AG09319 (cell line): ENCODE data around the gene ZIM2.
A peak's percentile ranks its signal among the peaks of the same experiment; 100 is the strongest.
"Not testable (repeated sequence)": the region's sequence is repeated elsewhere in the genome, so short reads cannot be mapped to it uniquely, and the experiment has no call there.

Experiments
- DNase-seq: peaks from one replicate; pipeline ENCODE4 v3.0.0-alpha.2; 2010; ENCODE audit warnings: low read depth; ENCODE audit errors: extremely low read depth
- TF ChIP-seq, protein P1 (sequence below): IDR thresholded peaks from 2 replicates; pipeline ENCODE4 v1.5.1; 2011; ENCODE audit warnings: low read depth, mild to moderate bottlenecking, inconsistent platforms, low read length, moderate library complexity

Gene ZIM2

GRCh38 chr19:56858026-56858425, 17.5 kb upstream of the ZIM2 start:
- TF ChIP-seq, protein P1, sequence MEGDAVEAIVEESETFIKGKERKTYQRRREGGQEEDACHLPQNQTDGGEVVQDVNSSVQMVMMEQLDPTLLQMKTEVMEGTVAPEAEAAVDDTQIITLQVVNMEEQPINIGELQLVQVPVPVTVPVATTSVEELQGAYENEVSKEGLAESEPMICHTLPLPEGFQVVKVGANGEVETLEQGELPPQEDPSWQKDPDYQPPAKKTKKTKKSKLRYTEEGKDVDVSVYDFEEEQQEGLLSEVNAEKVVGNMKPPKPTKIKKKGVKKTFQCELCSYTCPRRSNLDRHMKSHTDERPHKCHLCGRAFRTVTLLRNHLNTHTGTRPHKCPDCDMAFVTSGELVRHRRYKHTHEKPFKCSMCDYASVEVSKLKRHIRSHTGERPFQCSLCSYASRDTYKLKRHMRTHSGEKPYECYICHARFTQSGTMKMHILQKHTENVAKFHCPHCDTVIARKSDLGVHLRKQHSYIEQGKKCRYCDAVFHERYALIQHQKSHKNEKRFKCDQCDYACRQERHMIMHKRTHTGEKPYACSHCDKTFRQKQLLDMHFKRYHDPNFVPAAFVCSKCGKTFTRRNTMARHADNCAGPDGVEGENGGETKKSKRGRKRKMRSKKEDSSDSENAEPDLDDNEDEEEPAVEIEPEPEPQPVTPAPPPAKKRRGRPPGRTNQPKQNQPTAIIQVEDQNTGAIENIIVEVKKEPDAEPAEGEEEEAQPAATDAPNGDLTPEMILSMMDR: no peak
- DNase-seq: no peak

DNA sequence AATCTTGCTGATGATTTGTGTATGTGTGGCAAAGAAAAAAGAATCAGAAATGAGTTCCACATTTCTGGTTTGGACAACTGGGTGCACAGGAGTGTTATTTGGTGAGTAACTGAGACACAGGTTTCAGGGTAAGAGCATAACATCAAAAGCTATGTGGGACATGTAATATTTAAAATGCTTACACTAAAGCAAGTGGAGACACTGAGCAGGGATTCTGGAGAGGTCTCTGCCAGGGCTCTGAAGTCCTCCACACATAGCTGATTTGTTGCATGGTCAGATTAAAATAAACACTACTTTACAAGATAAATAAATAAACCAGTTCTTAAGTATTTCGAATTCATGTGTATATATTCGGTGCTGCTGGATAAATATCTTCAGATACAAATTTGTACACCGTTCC, 16.3 kb upstream of the ZIM2 start:
- TF ChIP-seq, protein P1: no peak
- DNase-seq: no peak

DNA sequence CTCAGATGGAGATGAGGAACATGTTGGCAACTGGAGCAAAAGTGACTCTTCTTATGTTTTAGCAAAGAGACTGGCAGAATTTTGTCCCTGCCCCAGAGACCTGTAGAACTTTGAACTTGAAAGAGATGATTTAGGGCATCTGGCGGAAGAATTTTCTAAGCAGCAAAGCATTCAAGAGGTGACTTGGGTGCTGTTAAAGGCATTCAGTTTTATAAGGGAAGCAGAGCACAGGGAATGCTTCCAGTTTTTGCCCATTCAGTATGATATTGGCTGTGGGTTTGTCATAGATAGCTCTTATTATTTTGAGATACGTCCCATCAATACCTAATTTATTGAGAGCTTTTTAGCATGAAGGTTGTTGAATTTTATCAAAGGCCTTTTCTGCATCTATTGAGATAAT, 11.8 kb upstream of the ZIM2 start:
- not testable (repeated sequence) for DNase-seq

DNA sequence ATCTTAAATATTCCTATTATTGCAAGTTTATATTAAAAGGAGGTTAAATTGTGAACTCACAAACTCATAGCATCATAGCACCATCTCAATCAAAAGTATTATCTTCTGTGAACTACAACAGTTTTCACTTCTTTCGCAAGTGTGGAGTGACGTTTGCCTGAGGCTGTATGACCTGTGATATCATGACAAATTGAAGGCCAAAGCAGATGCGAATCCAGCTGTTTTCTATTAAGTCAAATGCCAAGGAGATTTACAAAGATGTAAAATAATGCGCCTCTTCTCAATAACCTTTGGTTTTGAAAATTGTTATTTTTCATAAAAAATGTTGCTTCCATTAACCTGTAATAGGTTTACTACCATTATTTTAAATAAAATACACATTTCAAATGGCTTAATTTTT, 7.6 kb upstream of the ZIM2 start:
- TF ChIP-seq, protein P1: no peak
- DNase-seq: no peak

- no peak for DNase-seq
- TF ChIP-seq, protein P1: no peak
Observed at GRCh38 chr19:56842412-56842811, 1.9 kb upstream of the ZIM2 start.

DNA sequence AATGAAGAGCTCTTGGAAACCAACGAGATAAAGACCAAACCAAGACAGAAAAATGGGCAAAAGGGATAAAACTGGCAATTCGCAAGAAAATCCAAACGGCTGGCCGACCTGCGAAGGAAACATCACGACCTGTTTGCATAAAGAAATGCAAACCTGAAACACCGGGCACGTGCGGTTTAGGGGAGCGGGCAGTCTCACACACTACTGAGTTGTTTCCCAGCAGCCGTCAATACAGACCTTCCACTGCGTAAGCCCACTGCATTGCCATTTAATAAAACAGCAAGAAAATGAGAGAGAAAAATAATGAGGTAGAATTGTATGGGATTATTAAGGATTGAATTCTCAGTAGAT, 642 bp upstream of the ZIM2 start:
- no peak for DNase-seq
- TF ChIP-seq, protein P1: no peak

DNA sequence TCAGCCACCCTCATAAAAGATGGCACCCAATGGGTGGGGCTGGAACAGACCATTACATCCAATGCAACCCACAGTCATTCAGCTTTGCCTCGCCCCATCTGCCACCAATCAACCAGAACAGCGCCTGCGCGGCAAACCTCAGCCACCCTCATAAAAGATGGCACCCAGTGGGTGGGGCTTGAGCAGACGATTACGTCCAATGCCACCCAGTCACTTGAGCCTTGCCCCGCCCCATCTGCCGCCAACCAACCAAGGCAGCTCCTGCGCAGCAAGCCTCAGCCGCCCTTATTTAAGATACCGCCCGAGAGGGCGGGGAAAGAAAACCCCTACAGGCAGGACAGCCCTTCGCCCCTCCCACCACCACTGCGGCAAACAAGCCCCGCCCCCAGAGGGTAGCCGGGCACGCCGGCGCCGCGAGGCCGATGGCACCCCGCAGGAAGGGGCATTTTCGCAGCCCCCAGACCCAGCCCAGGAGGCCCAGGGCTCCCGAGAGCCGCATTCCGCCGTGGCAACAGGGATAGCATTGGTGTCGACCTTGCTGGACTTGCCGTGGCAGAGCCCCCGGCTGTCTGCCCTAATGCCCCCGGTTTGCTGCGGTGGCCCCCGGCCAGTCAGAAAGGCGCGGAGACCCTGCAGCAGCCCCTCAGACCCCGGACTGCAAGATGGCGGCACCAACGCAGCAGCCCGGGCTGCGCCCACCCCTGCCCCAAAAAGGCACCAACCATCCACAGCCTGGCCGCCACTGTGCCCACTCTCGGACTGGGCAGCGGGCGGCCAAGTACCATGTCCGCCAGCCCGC, 675 bp downstream of the ZIM2 start:
- peak; percentile 18 for DNase-seq
- TF ChIP-seq, protein P1: no peak

- TF ChIP-seq, protein P1: no peak
- DNase-seq: peak; percentile 34
Observed at GRCh38 chr19:56838909-56839651, 1.4 kb downstream of the ZIM2 start.
